GM21515 (cell line): ENCODE data around the gene CNOT1.

Experiments used
- ATAC-seq: cut with Tn5 transposase; IDR thresholded peaks from one replicate; pipeline ENCODE4 v1.9.1; 2021; ENCODE audit not compliant: unreplicated experiment

CNOT1 gene

GRCh38 chr16:58488531-58488930, 141.1 kb downstream of the CNOT1 start:
- ATAC-seq: no peak

DNA sequence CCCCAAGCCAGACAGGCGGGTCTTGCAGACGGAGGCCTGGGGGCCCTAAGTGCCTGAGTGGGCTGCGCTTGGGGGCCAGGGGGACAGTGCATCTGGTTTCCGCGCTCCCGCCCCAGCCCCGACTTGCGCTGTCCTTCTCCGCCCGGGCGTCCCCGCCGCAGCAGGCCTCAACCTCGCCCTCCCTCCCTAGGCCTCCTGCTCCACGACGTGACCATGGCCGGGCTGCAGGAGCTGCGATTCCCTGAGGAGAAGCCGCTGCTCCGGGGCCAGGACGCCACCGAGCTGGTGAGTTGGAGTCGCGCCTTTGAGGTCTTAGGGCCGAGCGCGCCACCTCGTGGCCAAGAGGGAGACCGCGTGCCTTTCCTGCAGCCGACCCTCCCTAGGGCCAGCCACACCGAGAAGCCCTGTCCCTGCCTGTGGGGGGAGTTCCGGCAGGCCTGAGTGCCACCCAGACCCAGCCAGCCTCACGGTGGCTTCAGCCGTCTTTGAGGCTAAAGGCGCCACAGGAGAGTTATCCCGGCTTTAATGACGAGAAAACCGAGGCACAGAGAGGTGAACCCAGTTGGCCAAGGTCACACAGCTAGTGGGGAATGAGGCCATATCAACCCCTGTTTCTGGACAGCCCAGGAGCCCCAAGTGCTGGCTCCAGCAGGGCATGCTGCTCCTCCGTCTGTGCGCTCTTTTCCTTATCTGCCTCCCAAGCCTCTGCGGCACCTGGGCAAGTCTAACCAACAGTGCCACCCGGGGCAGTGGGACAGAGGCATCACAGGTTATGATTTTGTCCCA, 141.9 kb downstream of the CNOT1 start:
- ATAC-seq: no peak

GRCh38 chr16:58485184-58485887, 144.3 kb downstream of the CNOT1 start:
- ATAC-seq: no peak

- ATAC-seq: no peak
Measured at GRCh38 chr16:58481931-58482330, 147.7 kb downstream of the CNOT1 start.

- no peak for ATAC-seq
Measured at GRCh38 chr16:58481226-58481869, 148.3 kb downstream of the CNOT1 start.

DNA sequence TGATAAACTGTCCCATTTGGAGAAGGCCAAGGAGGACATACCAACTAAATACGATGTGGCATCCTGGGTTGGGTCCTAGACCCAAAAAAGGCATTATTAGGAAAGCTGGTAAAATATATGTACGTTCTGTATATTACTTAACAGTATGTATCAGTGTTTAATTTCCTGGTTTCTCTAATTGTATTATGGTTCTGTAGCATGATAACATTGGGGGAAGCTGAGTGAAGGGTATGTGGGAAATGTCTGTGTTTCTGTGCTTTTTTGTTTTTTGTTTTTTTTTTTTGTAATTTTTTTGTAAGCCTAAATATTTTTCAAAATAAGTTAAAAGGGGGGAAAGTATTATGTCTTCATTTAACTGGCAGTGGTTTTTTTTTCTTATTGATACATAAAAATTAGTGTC, 151.2 kb downstream of the CNOT1 start:
- no peak for ATAC-seq

DNA sequence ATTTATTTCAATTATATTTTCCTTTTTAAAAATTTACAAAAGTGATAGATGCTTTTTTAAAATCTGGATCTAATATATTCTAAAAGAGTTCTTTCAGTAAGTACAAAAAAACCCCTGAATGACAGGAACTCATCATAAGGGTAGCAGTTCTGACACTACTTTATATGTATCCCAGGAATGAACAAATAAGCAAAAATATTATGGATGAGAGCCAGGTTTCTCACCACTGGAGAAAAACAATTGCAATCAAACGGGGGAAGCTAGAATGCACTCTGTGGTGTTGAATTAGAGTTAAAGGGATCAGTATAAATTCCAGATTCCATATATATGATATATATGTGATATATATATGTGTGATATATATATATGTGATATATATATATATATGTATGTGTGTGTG, 152.8 kb downstream of the CNOT1 start:
- ATAC-seq: no peak

- ATAC-seq: no peak
Measured at GRCh38 chr16:58475091-58475619, 154.5 kb downstream of the CNOT1 start.

- ATAC-seq: no peak
Measured at GRCh38 chr16:58474296-58474695, 155.3 kb downstream of the CNOT1 start.

DNA sequence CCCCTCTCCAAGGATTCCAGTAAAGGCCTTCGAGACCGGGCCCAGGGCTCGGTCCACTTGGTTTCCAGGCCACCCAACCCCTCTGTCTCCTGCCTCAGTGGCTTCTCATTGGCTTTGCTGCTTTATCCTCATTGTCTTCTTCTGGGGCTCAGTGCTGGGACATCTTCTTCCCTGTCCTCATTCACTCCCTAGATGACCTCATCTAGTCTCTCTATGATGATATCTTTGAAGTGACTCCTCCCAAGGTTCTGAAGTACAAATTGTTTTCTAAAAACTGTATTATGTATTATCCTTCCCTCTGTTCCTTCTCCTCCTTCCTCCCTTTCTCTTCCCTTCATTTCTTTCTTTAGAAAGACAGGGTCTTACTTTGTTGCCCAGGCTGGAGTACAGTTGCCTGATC, 156.8 kb downstream of the CNOT1 start:
- ATAC-seq: no peak

- ATAC-seq: no peak
Measured at GRCh38 chr16:58472266-58472665, 157.4 kb downstream of the CNOT1 start.

- no peak for ATAC-seq
Measured at GRCh38 chr16:58471209-58471975, 158.2 kb downstream of the CNOT1 start.
